Measurements from ENCODE around the gene CARMIL1.

CARMIL1 gene

GRCh38 chr6:25337431-25337830 lies 58.3 kb downstream of the CARMIL1 start:
- Histone ChIP-seq H3K4me1 (no peaks in the 10 kb centered on the region; the same call in none of the 2 replicates), H3K4me3 (ENCODE audit: low read depth, low read length) (no peak overlapping the region), H3K27me3 (no peaks in the 10 kb centered on the region), H3K36me3 (no peaks in the 10 kb centered on the region), H3K9me3 (no peaks in the 10 kb centered on the region)
- no peak for TF ChIP-seq CTCF (IDR thresholded peaks at IDR 0.05; ENCODE audit: low read depth, low read length)
- DNase-seq: no peak

GRCh38 chr6:25340431-25341202 lies 61.4 kb downstream of the CARMIL1 start:
- H3K9me3 ChIP-seq: no peaks in the 10 kb centered on the region
- H3K4me1 ChIP-seq: peaks cover 4% of the 10 kb centered on the region
- no peak for DNase-seq
- H3K27me3 ChIP-seq: no peaks in the 10 kb centered on the region
- no peak for TF ChIP-seq CTCF (IDR thresholded peaks at IDR 0.05; ENCODE audit: low read depth, low read length)
- no peaks in the 10 kb centered on the region for H3K36me3 ChIP-seq
- no peak overlapping the region for H3K4me3 ChIP-seq (ENCODE audit: low read depth, low read length)

GRCh38 chr6:25341203-25341552 lies 62.0 kb downstream of the CARMIL1 start:
- no peak for TF ChIP-seq CTCF (IDR thresholded peaks at IDR 0.05; ENCODE audit: low read depth, low read length)
- DNase-seq: no peak
- H3K4me3 ChIP-seq (ENCODE audit: low read depth, low read length): no peak overlapping the region

GRCh38 chr6:25341923-25342619 lies 62.9 kb downstream of the CARMIL1 start:
- peaks cover 7% of the 10 kb centered on the region for H3K4me1 ChIP-seq
- H3K9me3 ChIP-seq: no peaks in the 10 kb centered on the region
- H3K27me3 ChIP-seq: no peaks in the 10 kb centered on the region
- no peak for DNase-seq
- no peaks in the 10 kb centered on the region for H3K36me3 ChIP-seq
- no peak overlapping the region for H3K4me3 ChIP-seq (ENCODE audit: low read depth, low read length)
- TF ChIP-seq CTCF (IDR thresholded peaks at IDR 0.05; ENCODE audit: low read depth, low read length): no peak

More at GRCh38 chr6:25341203-25341552, 62.0 kb downstream of the CARMIL1 start:
- Histone ChIP-seq H3K4me1 (peaks cover 4% of the 10 kb centered on the region), H3K27me3 (no peaks in the 10 kb centered on the region), H3K9me3 (no peaks in the 10 kb centered on the region), H3K36me3 (no peaks in the 10 kb centered on the region)

- H3K4me1 ChIP-seq: peaks cover 7% of the 10 kb centered on the region
- TF ChIP-seq CTCF (IDR thresholded peaks at IDR 0.05; ENCODE audit: low read depth, low read length): no peak
- DNase-seq: no peak
- no peaks in the 10 kb centered on the region for H3K27me3 ChIP-seq
- H3K4me3 ChIP-seq (ENCODE audit: low read depth, low read length): no peak overlapping the region
- H3K9me3 ChIP-seq: no peaks in the 10 kb centered on the region
- H3K36me3 ChIP-seq: no peaks in the 10 kb centered on the region
Observed at GRCh38 chr6:25342802-25343201, 63.6 kb downstream of the CARMIL1 start.

GRCh38 chr6:25343984-25344383 lies 64.8 kb downstream of the CARMIL1 start:
- Histone ChIP-seq H3K9me3 (no peaks in the 10 kb centered on the region), H3K4me1 (peaks cover 7% of the 10 kb centered on the region), H3K27me3 (no peaks in the 10 kb centered on the region), H3K36me3 (no peaks in the 10 kb centered on the region), H3K4me3 (ENCODE audit: low read depth, low read length) (no peak overlapping the region)
- DNase-seq: no peak
- TF ChIP-seq CTCF (IDR thresholded peaks at IDR 0.05; ENCODE audit: low read depth, low read length): no peak

All from BE2C (cell line).